Progenitor cell of endocrine pancreas (in vitro differentiated cells): Measurements from ENCODE around the gene MYEOV. TPM values are rescaled to one million over a fixed set of nuclear protein-coding genes. Genes with fewer than 3 reads are reported as not detected.

Experiments
- DNase-seq: peaks from one replicate; pipeline ENCODE4 v3.0.0; 2021; ENCODE audit warnings: low spot score; ENCODE audit not compliant: unreplicated experiment
- H3K27ac Mint-ChIP-seq: 2 replicates; pipeline ENCODE4 v1.8.0; 2021; ENCODE audit warnings: mild to moderate bottlenecking, moderate library complexity, mixed read lengths
- H3K27me3 Mint-ChIP-seq: 2 replicates; pipeline ENCODE4 v1.8.0; 2021; ENCODE audit warnings: mixed read lengths
- H3K36me3 Mint-ChIP-seq: 2 replicates; pipeline ENCODE4 v1.8.0; 2022; ENCODE audit warnings: mixed read lengths; ENCODE audit not compliant: insufficient read depth
- H3K4me1 Mint-ChIP-seq: 2 replicates; pipeline ENCODE4 v1.8.0; 2021; ENCODE audit warnings: low read depth, mixed read lengths
- H3K4me3 Mint-ChIP-seq: 2 replicates; pipeline ENCODE4 v1.8.0; 2021; ENCODE audit warnings: low read depth, mild to moderate bottlenecking, moderate library complexity, mixed read lengths
- H3K9me3 Mint-ChIP-seq: 2 replicates; pipeline ENCODE4 v1.8.0; 2021; ENCODE audit warnings: low read depth, mixed read lengths
- CTCF ChIP-seq: fragments of 200-600 bp; sonication (generic); IDR thresholded peaks from one replicate; pipeline ENCODE4 v1.5.0; 2021; ENCODE audit warnings: antibody characterized with exemption, mild to moderate bottlenecking; ENCODE audit not compliant: unreplicated experiment
- total RNA-seq: library from RNA; stranded (reverse); gene quantifications from 2 replicates; pipeline ENCODE4 v1.2.1, GENCODE V29; 2021

MYEOV gene
- total RNA-seq, 1 donor from 2014 or later: 0.14 TPM

- Mint-ChIP-seq H3K36me3 (no peaks in the 10 kb centered on the region), H3K9me3 (no peaks in the 10 kb centered on the region), H3K27ac (no peak overlapping the region), H3K4me3 (no peak overlapping the region), H3K27me3 (peaks cover 8% of the 10 kb centered on the region), H3K4me1 (peaks cover 13% of the 10 kb centered on the region)
- TF ChIP-seq CTCF: no peak
- DNase-seq: no peak
Observed at GRCh38 chr11:69299023-69299461, 5.1 kb downstream of the MYEOV start.

GRCh38 chr11:69299572-69299971, 5.6 kb downstream of the MYEOV start:
- TF ChIP-seq CTCF: no peak

GRCh38 chr11:69300120-69301060, 6.4 kb downstream of the MYEOV start:
- Mint-ChIP-seq H3K4me1 (peaks cover 10% of the 10 kb centered on the region), H3K9me3 (no peaks in the 10 kb centered on the region)

More at GRCh38 chr11:69299572-69299971, 5.6 kb downstream of the MYEOV start:
- Mint-ChIP-seq H3K27me3 (peaks cover 8% of the 10 kb centered on the region), H3K27ac (no peak overlapping the region), H3K36me3 (no peaks in the 10 kb centered on the region), H3K4me3 (no peak overlapping the region), H3K9me3 (no peaks in the 10 kb centered on the region), H3K4me1 (peaks cover 13% of the 10 kb centered on the region)
- no peak for DNase-seq

GRCh38 chr11:69301081-69301454, 7.1 kb downstream of the MYEOV start:
- no peak for DNase-seq
- Mint-ChIP-seq H3K27me3 (peaks cover 2% of the 10 kb centered on the region), H3K9me3 (no peaks in the 10 kb centered on the region), H3K27ac (no peak overlapping the region), H3K4me1 (peaks cover 10% of the 10 kb centered on the region), H3K36me3 (no peaks in the 10 kb centered on the region), H3K4me3 (no peak overlapping the region)
- no peak for TF ChIP-seq CTCF

More at GRCh38 chr11:69300120-69301060, 6.4 kb downstream of the MYEOV start:
- no peak overlapping the region for H3K27ac Mint-ChIP-seq
- H3K27me3 Mint-ChIP-seq: peaks cover 5% of the 10 kb centered on the region
- DNase-seq: no peak
- no peak overlapping the region for H3K4me3 Mint-ChIP-seq
- no peak for TF ChIP-seq CTCF
- no peaks in the 10 kb centered on the region for H3K36me3 Mint-ChIP-seq

GRCh38 chr11:69301455-69302401, 7.8 kb downstream of the MYEOV start:
- Mint-ChIP-seq H3K4me3 (no peak overlapping the region), H3K36me3 (no peaks in the 10 kb centered on the region), H3K4me1 (peaks cover 10% of the 10 kb centered on the region), H3K9me3 (no peaks in the 10 kb centered on the region), H3K27me3 (peaks cover 2% of the 10 kb centered on the region), H3K27ac (no peak overlapping the region)
- DNase-seq: no peak
- TF ChIP-seq CTCF: no peak
